Measurements from ENCODE around the gene CDC42SE2. TPM values are rescaled to one million over a fixed set of nuclear protein-coding genes. Genes with fewer than 3 reads are reported as not detected.
A peak's percentile ranks its signal among the peaks of the same experiment; 100 is the strongest.

CDC42SE2 gene
- polyA plus RNA-seq, 3 donors, result 34.4 to 135 (median 92.6) TPM

- no peaks in the 10 kb centered on the region for H3K9me3 Mint-ChIP-seq
- Histone ChIP-seq H4K20me1 (ENCODE audit: insufficient read depth, low read length) (peaks cover 24% of the 10 kb centered on the region), H3K27ac (ENCODE audit: low read depth in 1 of 2, low read length in 2 of 2) (peak overlapping the region in 1 of 2 donors; percentile 90), H3K79me2 (ENCODE audit: insufficient read depth, low read length) (peaks cover 56% of the 10 kb centered on the region), H3K9me3 (replicated peaks in 1 of 2; ENCODE audit: control insufficient read depth in 1 of 2, insufficient read depth in 1 of 2, low read length in 2 of 2) (no peaks in the 10 kb centered on the region), H3K4me3 (replicated peaks in 1 of 3; ENCODE audit: low read depth in 2 of 3, low read length in 3 of 3) (peak overlapping the region; percentile 95 to 99 (median 99)), H3K4me2 (replicated peaks; ENCODE audit: extremely low read depth, low read length, poor library complexity, severe bottlenecking) (peak overlapping the region; percentile 85), H3K36me3 (replicated peaks in 1 of 2; ENCODE audit: control insufficient read depth in 1 of 2, insufficient read depth in 2 of 2, low read length in 2 of 2) (no peaks in the 10 kb centered on the region), H2AFZ (ENCODE audit: insufficient read depth, low read depth, low read length, poor library complexity, severe bottlenecking) (peak overlapping the region; percentile 76), H3K27me3 (ENCODE audit: control insufficient read depth in 2 of 2, insufficient read depth in 2 of 2, low read length in 2 of 2) (no peaks in the 10 kb centered on the region), H3K4me1 (ENCODE audit: control insufficient read depth in 1 of 2, insufficient read depth in 2 of 2, low read length in 2 of 2) (peaks cover 30 to 42% of the 10 kb centered on the region in 2 donors), H3K9ac (ENCODE audit: insufficient read depth, low read length, poor library complexity, severe bottlenecking) (peak overlapping the region; percentile 92)
- intact Hi-C loops (cut with micrococcal nuclease), result loop anchor here in 1 of 2 donors (5.0 kb wide), 1 partner anchor 119 kb away; no protein-coding TSS in a partner anchor
- peaks cover 0 to 2% (median 0%) of the 10 kb centered on the region in 3 donors for H3K27me3 Mint-ChIP-seq (ENCODE audit: low read depth in 3 of 3)
- no peak for TF ChIP-seq CTCF (IDR thresholded peaks at IDR 0.05)
- WGBS (ENCODE audit: insufficient coverage), result 20% methylated on average over 4 of the region's 10 CpGs
- peak in 1 of 3 donors; percentile 18 for DNase-seq
- peaks cover 30% of the 10 kb centered on the region for H3K4me1 Mint-ChIP-seq
- peak overlapping the region; percentile 81 to 82 for H3K4me3 Mint-ChIP-seq
- H3K36me3 Mint-ChIP-seq, result peaks cover 1 to 3% of the 10 kb centered on the region in 2 donors
- H3K27ac Mint-ChIP-seq, result peak overlapping the region; percentile 76 to 93 (median 85)
Observed at GRCh38 chr5:131262953-131263541, 806 bp upstream of the CDC42SE2 start.

DNA sequence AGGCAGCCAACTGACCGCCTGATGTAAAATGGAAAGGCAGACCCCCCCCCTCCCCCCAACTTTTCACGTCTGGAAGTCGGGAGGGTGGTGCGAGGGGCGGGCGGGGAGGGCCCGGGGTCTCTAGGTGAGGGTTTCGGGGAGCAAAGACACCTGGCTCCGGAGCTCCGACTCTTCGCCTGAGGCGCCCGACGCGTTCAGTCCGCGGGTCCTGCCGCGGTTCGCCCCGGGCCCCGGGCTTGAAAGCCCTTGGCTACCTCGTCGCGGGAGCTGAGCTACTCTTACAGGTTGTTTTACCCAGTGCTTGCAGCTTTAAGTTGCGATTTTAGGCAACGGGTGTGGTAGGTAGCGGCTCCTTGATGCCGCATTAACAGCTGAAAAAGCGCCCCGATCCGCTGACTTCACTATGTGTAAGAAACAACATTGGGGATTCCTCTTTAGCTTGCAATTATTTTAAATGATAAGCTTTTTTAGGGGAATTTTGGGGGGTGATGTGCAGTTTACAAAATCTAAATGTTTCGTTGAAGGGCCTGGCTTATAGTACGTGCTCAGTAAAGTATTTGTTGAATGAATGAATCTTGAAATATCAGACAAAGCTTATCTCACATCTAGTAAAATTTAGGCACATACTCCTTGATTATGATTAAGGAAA lies 722 bp downstream of the CDC42SE2 start:
- H3K27ac Mint-ChIP-seq, result peak overlapping the region; percentile 79 to 96 (median 92)
- H3K4me1 ChIP-seq (ENCODE audit: control insufficient read depth in 1 of 2, insufficient read depth in 2 of 2, low read length in 2 of 2), result peaks cover 31 to 42% of the 10 kb centered on the region in 2 donors
- H3K36me3 Mint-ChIP-seq, result peaks cover 1 to 10% of the 10 kb centered on the region in 2 donors
- no peaks in the 10 kb centered on the region for H3K9me3 ChIP-seq (replicated peaks in 1 of 2; ENCODE audit: control insufficient read depth in 1 of 2, insufficient read depth in 1 of 2, low read length in 2 of 2)
- peak overlapping the region; percentile 76 for H2AFZ ChIP-seq (ENCODE audit: insufficient read depth, low read depth, low read length, poor library complexity, severe bottlenecking)
- no peaks in the 10 kb centered on the region for H3K27me3 ChIP-seq (ENCODE audit: control insufficient read depth in 2 of 2, insufficient read depth in 2 of 2, low read length in 2 of 2)
- H3K79me2 ChIP-seq (ENCODE audit: insufficient read depth, low read length), result peaks cover 71% of the 10 kb centered on the region
- intact Hi-C loops (cut with micrococcal nuclease), result loop anchor here in 1 of 2 donors (5.0 kb wide), 1 partner anchor 118 kb away; no protein-coding TSS in a partner anchor
- WGBS (ENCODE audit: insufficient coverage), result under 1% methylated on average over 24 of the region's 34 CpGs
- peak overlapping the region; percentile 92 for H3K9ac ChIP-seq (ENCODE audit: insufficient read depth, low read length, poor library complexity, severe bottlenecking)
- H3K27me3 Mint-ChIP-seq (ENCODE audit: low read depth in 3 of 3), result no peaks in the 10 kb centered on the region
- peak overlapping the region; percentile 95 to 99 (median 99) for H3K4me3 ChIP-seq (replicated peaks in 1 of 3; ENCODE audit: low read depth in 2 of 3, low read length in 3 of 3)
- DNase-seq, result peak in 1 of 3 donors; percentile 20
- H3K27ac ChIP-seq (ENCODE audit: low read depth in 1 of 2, low read length in 2 of 2), result peak overlapping the region; percentile 90 to 91
- no peak for TF ChIP-seq CTCF (IDR thresholded peaks at IDR 0.05)
- H3K4me2 ChIP-seq (replicated peaks; ENCODE audit: extremely low read depth, low read length, poor library complexity, severe bottlenecking), result peak overlapping the region; percentile 85
- H3K9me3 Mint-ChIP-seq, result no peaks in the 10 kb centered on the region
- H3K36me3 ChIP-seq (replicated peaks in 1 of 2; ENCODE audit: control insufficient read depth in 1 of 2, insufficient read depth in 2 of 2, low read length in 2 of 2), result no peaks in the 10 kb centered on the region
- peaks cover 39% of the 10 kb centered on the region for H4K20me1 ChIP-seq (ENCODE audit: insufficient read depth, low read length)
- peaks cover 34% of the 10 kb centered on the region for H3K4me1 Mint-ChIP-seq
- peak overlapping the region; percentile 86 to 90 for H3K4me3 Mint-ChIP-seq
